HG02870 (cell line): ENCODE measurements around the gene CELF2.
"Not testable (repeated sequence)": the region's sequence is repeated elsewhere in the genome, so short reads cannot be mapped to it uniquely, and the experiment has no call there.

ENCODE experiments used
- ATAC-seq: cut with Tn5 transposase; IDR thresholded peaks from one replicate; pipeline ENCODE4 v1.9.1; 2021; ENCODE audit warnings: mild to moderate bottlenecking, moderate library complexity; ENCODE audit not compliant: unreplicated experiment

CELF2 gene

DNA sequence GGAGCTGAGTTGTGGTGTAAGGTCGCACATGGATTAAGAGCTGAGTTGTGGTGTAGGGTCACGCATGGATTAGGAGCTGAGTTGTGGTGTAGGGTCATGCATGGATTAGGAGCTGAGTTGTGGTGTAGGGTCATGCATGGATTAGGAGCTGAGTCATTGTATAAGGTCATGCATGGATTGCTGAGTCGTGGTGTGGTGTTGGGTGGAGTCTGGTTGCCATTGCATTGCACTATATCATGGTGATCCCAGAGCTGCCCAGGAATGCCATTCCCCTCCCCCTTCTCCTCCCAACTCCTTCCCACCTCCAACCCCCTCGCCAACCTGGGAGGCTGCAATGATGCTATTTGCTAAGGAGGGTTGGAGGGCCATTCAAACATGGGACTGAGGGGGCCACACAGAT, 349.2 kb downstream of the CELF2 start:
- ATAC-seq = not testable (repeated sequence)

- ATAC-seq = no peak
Observed at GRCh38 chr10:11367505-11367904, 349.8 kb downstream of the CELF2 start.

- ATAC-seq = no peak
Observed at GRCh38 chr10:11373717-11374171, 356.1 kb downstream of the CELF2 start.

DNA sequence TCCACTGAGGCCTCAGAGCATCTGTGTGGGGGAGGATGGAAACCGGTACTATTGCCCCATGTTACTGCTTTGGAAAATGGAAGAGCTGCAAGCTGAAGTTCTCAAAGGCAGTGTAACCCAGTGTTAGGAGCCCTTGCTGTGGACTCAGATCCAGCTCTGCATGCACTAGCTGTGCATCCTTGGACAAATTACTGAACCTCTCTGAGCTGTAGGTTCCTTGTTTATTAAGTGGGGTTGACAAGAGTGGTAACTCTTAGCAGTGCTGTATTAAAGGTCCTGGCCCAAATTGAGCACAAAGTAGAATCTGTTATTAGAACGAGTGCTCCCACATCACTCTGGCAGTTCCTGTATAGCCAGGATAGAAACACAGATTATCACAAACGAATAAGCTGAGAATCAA, 359.6 kb downstream of the CELF2 start:
- ATAC-seq = no peak

DNA sequence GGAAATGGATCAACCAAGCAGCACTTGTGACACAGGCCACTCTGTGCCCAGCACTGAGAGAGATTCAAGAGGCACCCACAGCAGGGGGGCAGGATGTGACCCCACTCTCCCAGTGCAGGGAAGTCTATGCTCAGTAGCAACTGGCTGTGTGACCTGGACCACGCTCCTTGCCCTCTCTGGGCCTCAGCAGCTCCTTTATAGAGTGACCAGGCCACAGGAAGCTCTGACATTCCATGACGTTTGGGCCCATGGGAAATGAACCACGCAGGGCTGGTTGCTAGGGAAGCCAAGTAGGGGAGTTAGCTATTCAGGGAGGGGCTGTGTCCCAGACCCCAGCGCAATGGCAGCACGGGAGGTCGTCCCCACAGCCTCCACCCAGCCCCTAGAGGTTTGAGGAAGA, 361.2 kb downstream of the CELF2 start:
- ATAC-seq = no peak

- ATAC-seq = no peak
Observed at GRCh38 chr10:11379771-11380170, 362.1 kb downstream of the CELF2 start.

GRCh38 chr10:11381023-11381422, 363.4 kb downstream of the CELF2 start:
- no peak for ATAC-seq

GRCh38 chr10:11381511-11381910, 363.8 kb downstream of the CELF2 start:
- ATAC-seq = no peak

DNA sequence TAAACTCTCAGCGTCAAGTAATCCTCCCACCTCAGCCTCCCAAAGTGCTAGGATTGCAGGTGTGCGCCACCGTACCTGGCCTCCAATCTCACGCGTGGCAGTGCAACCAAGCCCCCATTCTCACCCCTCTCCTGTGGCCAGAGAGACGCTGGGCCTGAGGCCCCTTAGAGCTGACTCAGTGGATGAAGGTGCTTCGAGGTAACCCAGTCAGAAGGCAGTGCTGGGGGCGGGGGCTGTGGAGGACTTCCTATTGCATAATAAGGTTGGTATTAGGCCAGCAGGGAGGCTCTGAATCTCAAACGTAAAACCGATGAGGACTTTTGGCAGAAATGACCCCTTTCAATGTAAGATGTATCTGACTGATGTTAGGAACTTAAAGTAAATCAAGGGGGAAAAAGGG, 364.5 kb downstream of the CELF2 start:
- no peak for ATAC-seq

DNA sequence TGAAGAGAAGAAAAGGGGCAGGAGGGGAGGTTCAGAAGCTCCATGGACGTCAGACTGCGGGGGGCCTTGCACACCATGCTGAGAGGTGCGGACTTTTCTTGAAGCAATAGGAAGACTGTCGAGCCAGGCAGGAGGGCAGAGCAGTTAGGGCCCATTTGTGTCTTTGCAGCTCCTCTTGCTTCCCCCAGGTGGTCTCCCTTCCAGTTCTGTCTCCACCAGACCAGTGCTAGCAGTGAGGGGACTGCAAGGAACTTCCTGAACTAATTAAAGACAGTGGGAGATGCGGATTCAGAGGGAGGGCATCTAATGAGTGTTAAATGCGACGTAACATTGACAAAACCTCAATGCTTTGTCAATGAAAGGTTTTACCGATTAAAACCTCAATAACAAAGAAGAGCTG, 368.4 kb downstream of the CELF2 start:
- ATAC-seq = no peak
